GM19324 (cell line): ENCODE measurements around the gene NSUN6.
"Not testable (repeated sequence)": the region's sequence is repeated elsewhere in the genome, so short reads cannot be mapped to it uniquely, and the experiment has no call there.

Source experiments
- ATAC-seq: cut with Tn5 transposase; IDR thresholded peaks from one replicate; pipeline ENCODE4 v1.9.1; 2021; ENCODE audit warnings: mild to moderate bottlenecking, moderate library complexity; ENCODE audit not compliant: unreplicated experiment, low FRiP score

The NSUN6 gene

GRCh38 chr10:18659819-18660535 is 8.6 kb upstream of the NSUN6 start:
- peak; percentile 18 for ATAC-seq

GRCh38 chr10:18659125-18659818 is 7.9 kb upstream of the NSUN6 start, which contains the start of gene ARL5B:
ARL5B (plus strand) TSS chr10:18659431; CDS start chr10:18659638, 207 bp downstream.
- peak; percentile 96 for ATAC-seq

- ATAC-seq: no peak
Measured at GRCh38 chr10:18658271-18659124, 7.1 kb upstream of the NSUN6 start.

- no peak for ATAC-seq
Measured at GRCh38 chr10:18656724-18657123, 5.3 kb upstream of the NSUN6 start.

- ATAC-seq: no peak
Measured at GRCh38 chr10:18653112-18653511, 1.7 kb upstream of the NSUN6 start.

- no peak for ATAC-seq
Measured at GRCh38 chr10:18650404-18650997, 886 bp downstream of the NSUN6 start.

GRCh38 chr10:18649364-18649959 is 1.9 kb downstream of the NSUN6 start:
- ATAC-seq: no peak

GRCh38 chr10:18647945-18648344 is 3.4 kb downstream of the NSUN6 start:
- ATAC-seq: no peak

- no peak for ATAC-seq
Measured at GRCh38 chr10:18647151-18647550, 4.2 kb downstream of the NSUN6 start.

GRCh38 chr10:18639719-18640118 is 11.7 kb downstream of the NSUN6 start:
- not testable (repeated sequence) for ATAC-seq

GRCh38 chr10:18637400-18637799 is 14.0 kb downstream of the NSUN6 start:
- ATAC-seq: not testable (repeated sequence)

- ATAC-seq: no peak
Measured at GRCh38 chr10:18635995-18636394, 15.4 kb downstream of the NSUN6 start.

GRCh38 chr10:18632500-18632899 is 18.9 kb downstream of the NSUN6 start:
- not testable (repeated sequence) for ATAC-seq

GRCh38 chr10:18627452-18628018 is 23.9 kb downstream of the NSUN6 start:
- not testable (repeated sequence) for ATAC-seq

- no peak for ATAC-seq
Measured at GRCh38 chr10:18625886-18626285, 25.5 kb downstream of the NSUN6 start.

- not testable (repeated sequence) for ATAC-seq
Measured at GRCh38 chr10:18623671-18624070, 27.7 kb downstream of the NSUN6 start.

- ATAC-seq: no peak
Measured at GRCh38 chr10:18620856-18621255, 30.5 kb downstream of the NSUN6 start.

GRCh38 chr10:18619016-18619415 is 32.4 kb downstream of the NSUN6 start:
- ATAC-seq: no peak

- ATAC-seq: no peak
Measured at GRCh38 chr10:18616337-18616736, 35.0 kb downstream of the NSUN6 start.

GRCh38 chr10:18615618-18616017 is 35.8 kb downstream of the NSUN6 start:
- ATAC-seq: no peak
